HL-60/S4 treated with retinoic acid at 250 ng/mL for 4 days and 3 days (cell line): ENCODE results near the gene PLB1.

Experiments used
- in situ Hi-C: fragments of 300-500 bp; cut with MboI; formaldehyde crosslinking; loops from 2 replicates; pipeline ENCODE4 v1.7.0; 2022; ENCODE audit warnings: low sequenced_read_pairs

PLB1 gene

GRCh38 chr2:28583899-28584553 lies 88.2 kb downstream of the PLB1 start:
- in situ Hi-C loops: loop anchor here (25.0 kb wide), 1 partner anchor 628 kb away; no protein-coding TSS in a partner anchor

GRCh38 chr2:28586867-28587266 lies 91.0 kb downstream of the PLB1 start:
- in situ Hi-C loops: loop anchor here (25.0 kb wide), 1 partner anchor 625 kb away; no protein-coding TSS in a partner anchor

- in situ Hi-C loops: loop anchor here (25.0 kb wide), 1 partner anchor 625 kb away; no protein-coding TSS in a partner anchor
These were observed 91.8 kb downstream of the PLB1 start for GRCh38 chr2:28587526-28588291.

GRCh38 chr2:28588292-28588670 lies 92.4 kb downstream of the PLB1 start:
- in situ Hi-C loops: loop anchor here (25.0 kb wide), 1 partner anchor 624 kb away; no protein-coding TSS in a partner anchor

GRCh38 chr2:28589746-28590463 lies 94.0 kb downstream of the PLB1 start:
- in situ Hi-C loops: loop anchor here (25.0 kb wide), 1 partner anchor 622 kb away; no protein-coding TSS in a partner anchor

- in situ Hi-C loops: loop anchor here (25.0 kb wide), 1 partner anchor 622 kb away; no protein-coding TSS in a partner anchor
These were observed 94.8 kb downstream of the PLB1 start for GRCh38 chr2:28590496-28591301.

GRCh38 chr2:28591711-28592335 lies 96.0 kb downstream of the PLB1 start:
- in situ Hi-C loops: loop anchor here (25.0 kb wide), 1 partner anchor 620 kb away; no protein-coding TSS in a partner anchor

GRCh38 chr2:28592481-28592880 lies 96.6 kb downstream of the PLB1 start:
- in situ Hi-C loops: loop anchor here (25.0 kb wide), 1 partner anchor 620 kb away; no protein-coding TSS in a partner anchor

- in situ Hi-C loops: loop anchor here (25.0 kb wide), 1 partner anchor 619 kb away; no protein-coding TSS in a partner anchor
These were observed 97.4 kb downstream of the PLB1 start for GRCh38 chr2:28593160-28593755.

- in situ Hi-C loops: loop anchor here (25.0 kb wide), 1 partner anchor 618 kb away; no protein-coding TSS in a partner anchor
These were observed 98.1 kb downstream of the PLB1 start for GRCh38 chr2:28594000-28594331.

- in situ Hi-C loops: loop anchor here (25.0 kb wide), 1 partner anchor 618 kb away; no protein-coding TSS in a partner anchor
These were observed 98.7 kb downstream of the PLB1 start for GRCh38 chr2:28594332-28595108.

- in situ Hi-C loops: loop anchor here (25.0 kb wide), 1 partner anchor 617 kb away; no protein-coding TSS in a partner anchor
These were observed 99.5 kb downstream of the PLB1 start for GRCh38 chr2:28595323-28595722.

GRCh38 chr2:28598484-28598883 lies 102.6 kb downstream of the PLB1 start:
- in situ Hi-C loops: loop anchor here (25.0 kb wide), 1 partner anchor 614 kb away; no protein-coding TSS in a partner anchor

- in situ Hi-C loops: no loop called here
These were observed 104.3 kb downstream of the PLB1 start for GRCh38 chr2:28600181-28600580.

GRCh38 chr2:28601616-28602015 lies 105.8 kb downstream of the PLB1 start:
- in situ Hi-C loops: no loop called here

- in situ Hi-C loops: no loop called here
These were observed 106.3 kb downstream of the PLB1 start for GRCh38 chr2:28602136-28602660.

- in situ Hi-C loops: no loop called here
These were observed 107.1 kb downstream of the PLB1 start for GRCh38 chr2:28602751-28603639.
